K562 treated with DMSO at 1 percent for 48 hours (cell line): ENCODE data around the gene KRTAP27-1. TPM values are rescaled to one million over a fixed set of nuclear protein-coding genes. Genes with fewer than 3 reads are reported as not detected.

Source experiments
- total RNA-seq: library from RNA; unstranded; fragments of 300-600 nt; gene quantifications from 2 replicates; pipeline ENCODE4 v1.2.3, GENCODE V29; 2022; ENCODE audit warnings: low replicate concordance; ENCODE audit errors: extremely low read depth

Gene KRTAP27-1, protein sequence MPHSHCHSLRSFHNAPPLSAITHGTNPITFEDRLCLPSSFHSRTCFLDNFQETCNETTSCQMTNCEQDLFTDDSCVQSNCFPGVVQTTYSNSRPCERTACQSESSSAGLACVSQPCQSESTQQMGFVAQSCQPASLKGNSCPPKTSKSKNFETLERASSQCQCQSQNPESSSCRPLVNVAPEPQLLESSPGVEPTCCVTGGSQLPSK
- not detected in 2 replicates for total RNA-seq

DNA sequence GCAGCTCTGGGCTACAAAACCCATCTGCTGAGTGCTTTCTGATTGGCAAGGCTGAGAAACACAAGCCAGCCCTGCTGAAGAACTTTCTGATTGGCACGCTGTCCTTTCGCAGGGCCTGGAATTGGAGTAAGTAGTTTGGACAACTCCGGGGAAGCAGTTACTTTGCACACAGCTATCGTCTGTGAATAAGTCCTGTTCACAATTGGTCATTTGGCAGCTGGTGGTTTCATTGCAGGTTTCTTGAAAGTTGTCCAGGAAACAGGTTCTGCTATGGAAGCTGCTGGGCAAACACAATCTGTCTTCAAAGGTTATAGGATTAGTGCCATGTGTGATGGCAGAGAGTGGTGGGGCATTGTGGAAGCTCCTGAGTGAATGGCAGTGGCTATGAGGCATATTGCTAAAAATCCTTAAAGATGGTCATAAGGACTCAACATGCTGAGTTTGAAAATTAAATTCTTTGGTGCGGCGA lies at the start of gene KRTAP27-1:
Gene KRTAP27-1, minus strand, starts transcription at position 419 of the 469 bp plus-strand sequence. Its CDS starts 26 bp downstream, at position 393.

DNA sequence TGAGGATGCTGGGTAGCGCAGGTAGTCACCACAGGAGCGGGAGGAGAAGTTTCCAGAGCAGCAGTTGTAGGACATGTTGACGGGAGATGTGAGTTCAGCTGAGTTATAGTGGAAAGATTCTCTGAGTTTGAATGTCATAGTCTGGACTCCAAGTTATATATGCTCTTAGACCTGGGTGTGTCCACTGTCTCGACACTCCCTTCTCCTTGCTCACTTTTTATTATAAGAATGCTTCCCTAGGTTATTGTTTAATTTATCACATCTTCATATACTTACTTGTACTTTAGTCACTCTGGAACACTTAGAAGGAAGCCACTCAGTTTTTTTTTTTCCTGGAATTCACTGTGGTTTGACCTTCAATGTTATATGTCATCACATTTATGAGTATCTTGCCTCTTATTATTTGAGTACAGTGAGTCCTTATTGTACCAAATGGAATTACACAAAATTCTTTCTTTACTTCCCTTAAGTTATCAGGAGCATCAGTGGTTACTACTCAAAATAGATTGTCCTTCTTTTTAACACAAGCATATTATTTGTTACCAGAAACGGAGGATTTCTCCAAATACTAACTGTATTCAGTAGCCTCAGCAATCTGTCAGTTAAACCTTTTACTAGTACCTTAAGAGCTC lies 34.8 kb upstream of the KRTAP27-1 start, which contains the start of gene KRTAP13-2:
Gene KRTAP13-2, minus strand, starts transcription at position 133 of the 632 bp plus-strand sequence. Its CDS starts 58 bp downstream, at position 75.

DNA sequence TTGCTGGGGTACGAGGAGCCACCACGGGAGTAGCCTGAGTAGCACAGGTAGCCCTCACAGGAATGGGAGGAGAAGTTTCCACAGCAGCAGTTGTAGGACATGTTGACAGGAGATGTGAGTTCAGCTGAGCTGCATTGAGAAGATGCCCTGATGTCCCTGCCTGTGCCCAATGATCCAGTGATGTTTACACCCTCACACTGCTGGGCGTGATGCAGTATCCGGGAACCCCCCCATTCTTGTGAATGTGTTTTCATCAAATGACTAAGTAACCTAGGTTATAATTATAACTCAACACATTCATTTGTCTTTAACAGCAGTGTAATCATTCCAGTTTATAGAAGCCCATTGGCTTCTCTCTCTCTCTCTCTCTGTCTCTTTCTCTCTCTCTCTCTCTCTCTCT lies 11.0 kb upstream of the KRTAP27-1 start, which contains the start of gene KRTAP23-1:
Gene KRTAP23-1, minus strand, starts transcription at position 101 of the 400 bp plus-strand sequence. Its CDS starts 0 bp downstream, at position 101.

DNA sequence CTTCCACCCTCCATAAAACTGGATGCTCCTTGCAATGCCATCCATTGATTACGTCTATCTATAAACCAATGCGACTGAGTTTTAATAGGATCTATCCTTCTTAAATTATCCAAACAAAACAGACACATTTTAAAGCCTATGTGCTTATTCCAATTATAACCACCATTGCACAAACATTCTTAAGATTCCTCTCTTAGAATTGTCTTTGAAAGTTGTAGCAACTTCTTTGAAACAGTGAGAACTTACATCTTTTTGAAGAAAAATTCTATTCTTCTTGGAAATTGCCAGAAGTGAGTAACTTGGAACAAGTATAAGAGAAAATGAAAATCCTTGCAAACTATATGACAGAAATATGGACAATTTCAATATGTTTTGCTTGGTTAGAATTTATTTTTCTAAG lies 17.3 kb downstream of the KRTAP27-1 start, which contains the start of gene KRTAP26-1:
Gene KRTAP26-1, minus strand, starts transcription at position 101 of the 400 bp plus-strand sequence. CDS start 280 bp downstream, outside the sequence.

DNA sequence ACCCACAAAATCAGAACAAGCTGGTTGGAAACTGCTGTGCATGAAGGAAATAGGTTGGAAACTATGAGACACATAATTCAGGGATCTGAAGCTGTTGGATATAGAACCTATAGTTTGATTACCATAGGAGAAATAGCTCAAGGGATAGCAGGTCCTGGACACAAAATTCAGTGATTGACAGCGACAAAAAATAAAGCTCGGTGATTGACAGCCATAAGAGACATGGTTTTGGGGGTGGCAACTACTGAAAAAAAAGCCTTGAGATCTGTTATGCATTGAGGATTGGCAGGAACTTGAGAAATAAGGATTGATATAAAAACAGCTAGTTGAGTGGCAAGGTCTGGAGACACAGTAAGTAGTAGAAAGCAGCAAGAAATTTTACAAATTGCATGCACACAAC lies 48.3 kb downstream of the KRTAP27-1 start, which contains the start of gene KRTAP25-1:
Gene KRTAP25-1, minus strand, starts transcription at position 300 of the 400 bp plus-strand sequence. Its CDS starts 24 bp downstream, at position 276.

Other genes starting within 250 kb of the KRTAP27-1 start
- not detected in 2 replicates for gene CLDN17, start 170.9 kb downstream of the KRTAP27-1 start, total RNA-seq
- gene CLDN8, start 121.6 kb downstream of the KRTAP27-1 start, total RNA-seq = not detected in 2 replicates
- gene KRTAP24-1, start 54.7 kb downstream of the KRTAP27-1 start, total RNA-seq = not detected in 2 replicates
- gene KRTAP25-1, start 48.2 kb downstream of the KRTAP27-1 start, total RNA-seq = not detected in 2 replicates
- gene KRTAP26-1, start 17.4 kb downstream of the KRTAP27-1 start, total RNA-seq = not detected in 2 replicates
- not detected in 2 replicates for gene KRTAP23-1, start 10.9 kb upstream of the KRTAP27-1 start, total RNA-seq
- not detected in 2 replicates for gene KRTAP13-2, start 34.6 kb upstream of the KRTAP27-1 start, total RNA-seq
- not detected in 2 replicates for gene KRTAP13-1, start 58.3 kb upstream of the KRTAP27-1 start, total RNA-seq
- not detected in 2 replicates for gene KRTAP13-3, start 88.2 kb upstream of the KRTAP27-1 start, total RNA-seq
- not detected in 2 replicates for gene KRTAP13-4, start 92.5 kb upstream of the KRTAP27-1 start, total RNA-seq
- gene KRTAP15-1, start 102.6 kb upstream of the KRTAP27-1 start, total RNA-seq = not detected in 2 replicates
- gene KRTAP19-1, start 142.7 kb upstream of the KRTAP27-1 start, total RNA-seq = not detected in 2 replicates
- not detected in 2 replicates for gene KRTAP19-2, start 149.7 kb upstream of the KRTAP27-1 start, total RNA-seq
- gene KRTAP19-3, start 154.3 kb upstream of the KRTAP27-1 start, total RNA-seq = not detected in 2 replicates
- gene KRTAP19-4, start 159.5 kb upstream of the KRTAP27-1 start, total RNA-seq = not detected in 2 replicates
- not detected in 2 replicates for gene KRTAP19-5, start 164.4 kb upstream of the KRTAP27-1 start, total RNA-seq
- not detected in 2 replicates for gene KRTAP19-6, start 204.2 kb upstream of the KRTAP27-1 start, total RNA-seq
- not detected in 2 replicates for gene KRTAP19-7, start 223.6 kb upstream of the KRTAP27-1 start, total RNA-seq